Heart right ventricle (tissue), 16 donors: ENCODE data around the gene CAVIN2. TPM values are rescaled to one million over a fixed set of nuclear protein-coding genes. Genes with fewer than 3 reads are reported as not detected.

ENCODE experiments used
- ATAC-seq, 8 donors: fragments of 200-7000 bp; cut with Tn5 transposase; one replicate each; pipeline ENCODE4 v1.9.1; 2020; ENCODE audit warnings: mild to moderate bottlenecking in 8 of 8, moderate library complexity in 8 of 8, moderate number of reproducible peaks in 1 of 8
- DNase-seq, 2 donors: peaks; one replicate each; pipeline ENCODE4 v3.0.0-alpha.2; 2020
- H3K27ac ChIP-seq, 10 donors: fragments of 200-600 bp; sonication (generic) in 2 of 10; one replicate each; pipeline versions ENCODE4 v1.5.0 to v1.8.0; 2020 to 2022; ENCODE audit warnings: mild to moderate bottlenecking in 3 of 10
- H3K27me3 ChIP-seq, 7 donors: fragments of 200-600 bp; one replicate each; pipeline ENCODE4 v1.8.0; 2021 to 2022; ENCODE audit warnings: mild to moderate bottlenecking in 2 of 7
- H3K36me3 ChIP-seq, 9 donors: fragments of 200-600 bp; sonication (generic) in 1 of 9; one replicate each; pipeline versions ENCODE4 v1.5.0 to v1.8.0; 2020 to 2022; ENCODE audit warnings: mild to moderate bottlenecking in 2 of 9
- H3K4me1 ChIP-seq, 9 donors: fragments of 200-600 bp; sonication (generic) in 1 of 9; one replicate each; pipeline versions ENCODE4 v1.5.0 to v1.8.0; 2020 to 2022; ENCODE audit warnings: mild to moderate bottlenecking in 4 of 9
- H3K4me3 ChIP-seq, 10 donors: fragments of 200-600 bp; sonication (generic) in 2 of 10; one replicate each; pipeline versions ENCODE4 v1.5.0 to v1.8.0; 2020 to 2022; ENCODE audit warnings: mild to moderate bottlenecking in 7 of 10, moderate library complexity in 2 of 10
- H3K9me3 ChIP-seq, 11 donors: fragments of 200-600 bp in 10 of 11; sonication (generic) in 2 of 11; one replicate each; pipeline versions ENCODE4 v1.5.0 to v1.8.0; 2013 to 2022; ENCODE audit warnings: mild to moderate bottlenecking in 2 of 11, control low read depth in 1 of 11, moderate library complexity in 1 of 11
- CTCF ChIP-seq, 9 donors: fragments of 200-600 bp; sonication (generic) in 2 of 9; IDR thresholded peaks; one replicate each; pipeline versions ENCODE4 v1.5.0 to v1.8.0; 2021 to 2022; ENCODE audit warnings: antibody characterized with exemption in 9 of 9, mild to moderate bottlenecking in 5 of 9, moderate library complexity in 1 of 9
- WGBS, 2 donors: extraction: QIAGEN DNeasy Blood & Tissue Kit; methylation state at CpG; one replicate each; pipeline ENCODE4 v1.1.7; 2013; ENCODE audit warnings: inconsistent platforms in 1 of 2; 5-methylcytosine and 5-hydroxymethylcytosine counted together
- intact Hi-C, 10 donors: fragments of 100-400 bp; cut with DNase I; formaldehyde crosslinking; loops; one replicate each; pipeline versions ENCODE4 v1.11.1 to v1.14.2; 2022
- polyA plus RNA-seq, 2 donors: library from polyadenylated mRNA; stranded (reverse); fragments of 200-250 nt; gene quantifications; one replicate each; pipeline ENCODE4 v1.2.3, GENCODE V29; 2013
- total RNA-seq, 10 donors: library from RNA; stranded (reverse); fragmentation: NEBNext Ultra II Directional in 3 of 10; extraction: Animal tissue kit (Norgen Biotek cat#: 25700) in 3 of 10; gene quantifications; one replicate each; pipeline versions ENCODE4 v1.2.1 to v1.2.4, GENCODE V29; 2021 to 2023
- donor health status: Arrhythmogenic right ventricular cardiomyopathy.
- donor health status: ischemic (EF 13 %, LVEDD 7.1; RV severe dilation, severe dysfunction).
- donor health status: healthy with polysubstance abuse.
- donor health status: DM: no; HTN: yes; CAD: no.
- donor health status: DM: no; HTN: no; CAD: no.
- donor health status: ischemic (EF 25% LVEDD 6.9; RV normal size, moderate dysfunction).
- donor health status: ischemic (EF 25% LVEDD 5.7; RV mildly dilated, moderate dysfunction).
- donor health status: healthy.
- donor health status: DM: yes; HTN: yes; CAD: no.
- donor health status: Ischemic cardiomyopathy.
- donor health status: ischemic (EF 35%, LVEDD 5.7; RV mildly dilated, moderate dysfunction).
- donor health status: nonischemic (EF 11% LVEDD 7.7; RV severe dilation, severe dysfunction).
- donor health status: DM: yes; HTN: yes; CAD: no.
- donor health status: PGD.
- donor health status: ischemic (EF 29% LVEDD 5.4; RV normal size, mild dysfunction).
- donor health status: nonischemic (EF 23%, LVEDD 6.1; RV moderate dilation, normal function).

CAVIN2 gene
- total and polyA plus RNA-seq, 12 donors: 31.5 to 126 (median 91.3) TPM

GRCh38 chr2:191869781-191870180, 22.9 kb upstream of the CAVIN2 start:
- no peaks in the 10 kb centered on the region for H3K27me3 ChIP-seq
- TF ChIP-seq CTCF (IDR thresholded peaks at IDR 0.05): no peak
- H3K4me1 ChIP-seq: peaks cover 7 to 54% (median 36%) of the 10 kb centered on the region in 9 donors
- no peak overlapping the region for H3K4me3 ChIP-seq
- intact Hi-C loops: loop anchor here in 2 of 10 donors (5.0 kb wide), 2 partner anchors 38 to 293 kb away; no protein-coding TSS in a partner anchor
- H3K9me3 ChIP-seq: no peaks in the 10 kb centered on the region
- 75 to 84% methylated on average over 4 of the region's 4 CpGs for WGBS, 2 donors
- H3K36me3 ChIP-seq: no peaks in the 10 kb centered on the region
- H3K27ac ChIP-seq: peak overlapping the region in 2 of 10 donors; percentile 18 to 84
- ATAC-seq: no peak
- DNase-seq: no peak

GRCh38 chr2:191869178-191869577, 22.3 kb upstream of the CAVIN2 start:
- Histone ChIP-seq H3K9me3 (no peaks in the 10 kb centered on the region), H3K27ac (peak overlapping the region in 3 of 10 donors; percentile 84 to 88 (median 88)), H3K27me3 (no peaks in the 10 kb centered on the region), H3K4me1 (peaks cover 7 to 60% (median 42%) of the 10 kb centered on the region in 9 donors), H3K36me3 (no peaks in the 10 kb centered on the region), H3K4me3 (no peak overlapping the region)
- no peak for ATAC-seq
- WGBS, 2 donors: 64 to 68% methylated on average over 6 of the region's 6 CpGs
- TF ChIP-seq CTCF (IDR thresholded peaks at IDR 0.05): peak in 3 of 9 donors; percentile 13 to 21 (median 16)
- intact Hi-C loops: loop anchor here in 2 of 10 donors (5.0 kb wide), 2 partner anchors 38 to 293 kb away; no protein-coding TSS in a partner anchor
- no peak for DNase-seq

- WGBS, 2 donors: 35 to 38% methylated on average over 1 of the region's 1 CpG
- no peak for DNase-seq
- ATAC-seq: peak in 6 of 8 donors; percentile 6 to 51 (median 24)
- peak overlapping the region; percentile 47 to 88 (median 78) for H3K27ac ChIP-seq
- peaks cover 7 to 77% (median 53%) of the 10 kb centered on the region in 9 donors for H3K4me1 ChIP-seq
- intact Hi-C loops: loop anchor here in 2 of 10 donors (2.0 to 5.0 kb wide), 4 partner anchors 21 to 295 kb away; partner anchors contain the start of gene CAVIN2 (in 2 of the 2)
- H3K27me3 ChIP-seq: no peaks in the 10 kb centered on the region
- H3K36me3 ChIP-seq: no peaks in the 10 kb centered on the region
- no peak for TF ChIP-seq CTCF (IDR thresholded peaks at IDR 0.05)
- H3K9me3 ChIP-seq: no peaks in the 10 kb centered on the region
- H3K4me3 ChIP-seq: no peak overlapping the region
Observed at GRCh38 chr2:191867507-191867847, 20.6 kb upstream of the CAVIN2 start.

- H3K4me1 ChIP-seq: peaks cover 9 to 79% (median 53%) of the 10 kb centered on the region in 9 donors
- peak overlapping the region in 1 of 10 donors; percentile 1 for H3K4me3 ChIP-seq
- TF ChIP-seq CTCF (IDR thresholded peaks at IDR 0.05): no peak
- H3K27ac ChIP-seq: peak overlapping the region; percentile 47 to 88 (median 78)
- WGBS, 2 donors: 25 to 41% methylated on average over 7 of the region's 7 CpGs
- no peaks in the 10 kb centered on the region for H3K9me3 ChIP-seq
- ATAC-seq: peak; percentile 88 to 94 (median 92)
- H3K36me3 ChIP-seq: no peaks in the 10 kb centered on the region
- DNase-seq: peak in 1 of 2 donors; percentile 45
- intact Hi-C loops: loop anchor here in 2 of 10 donors (2.0 to 5.0 kb wide), 4 partner anchors 20 to 295 kb away; partner anchors contain the start of gene CAVIN2 (in 2 of the 2)
- H3K27me3 ChIP-seq: no peaks in the 10 kb centered on the region
Observed at GRCh38 chr2:191866675-191867506, 20.0 kb upstream of the CAVIN2 start.
